ENCODE results near the gene ZSCAN25.
"Not testable (repeated sequence)": the region's sequence is repeated elsewhere in the genome, so short reads cannot be mapped to it uniquely, and the experiment has no call there.

ZSCAN25 gene

DNA sequence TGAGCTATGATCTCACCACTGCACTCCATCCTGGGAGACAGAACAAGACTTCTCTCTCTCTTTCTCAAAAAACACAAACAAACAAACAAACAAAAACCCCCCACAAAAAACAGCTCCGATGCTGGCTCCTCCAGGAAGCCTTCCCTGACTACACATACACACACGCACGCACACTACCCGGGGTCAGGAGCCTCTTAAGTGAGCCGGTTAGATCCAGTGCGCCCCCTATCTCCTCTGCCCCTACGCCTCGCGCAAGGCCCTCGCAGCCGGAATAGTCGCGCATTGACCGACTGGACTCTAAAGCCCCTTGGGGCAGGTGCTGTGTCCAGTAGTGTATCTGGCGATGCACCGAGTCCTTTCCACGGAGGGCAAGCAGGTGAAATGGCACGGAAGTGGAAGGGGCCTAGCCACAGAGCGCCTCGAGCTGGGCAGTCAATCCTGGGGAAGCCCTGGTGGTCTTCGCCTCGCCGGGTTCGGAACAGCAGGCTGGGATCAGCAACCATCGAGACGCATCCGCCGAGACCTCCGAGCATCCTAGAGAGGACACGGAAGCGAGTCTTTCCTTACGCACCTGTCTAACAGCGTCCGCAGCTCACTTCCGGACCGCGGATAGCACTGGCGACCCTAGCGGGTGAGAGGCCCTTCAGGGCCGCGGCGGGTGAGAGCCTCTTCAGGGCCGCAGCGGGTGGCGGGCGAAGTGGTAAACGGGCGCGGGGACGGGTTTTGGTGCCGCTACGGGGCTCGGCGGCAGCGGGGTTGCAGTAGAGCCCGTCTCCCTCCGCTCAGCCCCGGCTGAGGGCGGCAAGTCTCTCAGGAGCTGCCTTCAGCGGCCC, at the start of gene ZSCAN25:
Gene ZSCAN25, plus strand, starts transcription at position 588 of the 833 bp plus-strand sequence. CDS start 2,661 bp downstream, outside the sequence.
- peak; percentile 94 for DNase-seq (ENCODE audit: low spot score)

DNA sequence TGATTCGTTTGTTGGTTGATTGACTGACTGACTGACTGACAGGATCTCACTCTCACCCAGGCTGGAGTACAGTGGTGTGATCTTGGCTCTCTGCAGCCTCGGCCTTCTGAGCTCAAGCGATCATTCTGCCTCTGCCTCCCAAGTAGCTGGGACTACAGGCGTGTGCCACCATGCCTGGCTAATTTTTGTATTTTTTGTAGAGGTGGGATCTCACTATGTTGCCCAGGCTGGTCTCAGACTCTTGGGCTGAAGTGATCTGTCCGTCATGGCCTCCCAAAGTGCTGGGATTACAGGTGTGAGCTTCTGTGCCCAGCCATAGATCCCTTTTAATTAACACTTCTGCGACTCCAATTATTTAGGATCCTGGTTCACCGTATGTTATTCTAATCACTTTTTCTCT, 48.0 kb upstream of the ZSCAN25 start:
- DNase-seq (ENCODE audit: low spot score), result not testable (repeated sequence)

DNA sequence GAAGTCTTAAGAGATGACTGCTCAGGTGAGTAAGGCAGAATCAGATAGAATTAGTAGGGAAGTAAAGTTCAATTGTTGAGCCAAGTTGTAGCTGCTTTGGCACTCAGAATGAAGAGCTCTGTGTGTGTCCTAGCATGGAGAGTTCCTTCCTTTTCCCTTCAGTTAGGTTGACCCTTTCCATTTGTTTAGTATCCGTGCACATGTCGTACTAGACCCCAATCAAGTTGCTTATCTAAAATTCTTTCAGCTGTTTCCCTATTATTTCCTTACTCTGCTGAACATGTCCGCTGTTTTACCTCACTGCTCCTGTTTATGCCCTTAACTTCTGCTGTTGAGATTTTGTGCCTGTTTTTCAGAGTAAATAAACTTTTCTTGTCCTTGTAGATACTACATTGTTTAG, 45.0 kb upstream of the ZSCAN25 start:
- DNase-seq (ENCODE audit: low spot score), result no peak

- DNase-seq (ENCODE audit: low spot score), result no peak
Measured at GRCh38 chr7:99573257-99573656, 43.5 kb upstream of the ZSCAN25 start.

DNA sequence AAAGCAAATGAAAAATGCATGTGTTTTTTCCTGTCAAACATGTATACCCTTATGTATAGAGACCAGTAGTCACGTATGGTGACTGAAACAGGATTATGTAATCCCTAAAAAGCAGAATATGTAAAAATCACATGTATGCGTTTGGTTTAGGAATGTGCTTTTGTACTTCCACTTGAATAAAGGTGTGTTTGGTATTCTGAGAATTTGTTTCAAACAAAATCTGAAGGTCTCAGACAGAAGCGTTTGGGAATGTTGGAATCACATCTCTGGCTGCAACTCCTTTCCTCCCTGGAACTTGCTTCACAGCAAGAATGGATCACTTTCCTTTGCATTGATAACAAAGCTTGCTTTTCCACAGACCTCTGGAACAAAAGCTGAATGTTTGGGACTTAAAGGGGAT, 40.5 kb upstream of the ZSCAN25 start:
- DNase-seq (ENCODE audit: low spot score), result no peak

- DNase-seq (ENCODE audit: low spot score), result peak; percentile 24
Measured at GRCh38 chr7:99579281-99579955, 37.3 kb upstream of the ZSCAN25 start.

- DNase-seq (ENCODE audit: low spot score), result peak; percentile 50
Measured at GRCh38 chr7:99579956-99580777, 36.6 kb upstream of the ZSCAN25 start.

GRCh38 chr7:99580778-99581332, 35.9 kb upstream of the ZSCAN25 start:
- DNase-seq (ENCODE audit: low spot score), result not testable (repeated sequence)

DNA sequence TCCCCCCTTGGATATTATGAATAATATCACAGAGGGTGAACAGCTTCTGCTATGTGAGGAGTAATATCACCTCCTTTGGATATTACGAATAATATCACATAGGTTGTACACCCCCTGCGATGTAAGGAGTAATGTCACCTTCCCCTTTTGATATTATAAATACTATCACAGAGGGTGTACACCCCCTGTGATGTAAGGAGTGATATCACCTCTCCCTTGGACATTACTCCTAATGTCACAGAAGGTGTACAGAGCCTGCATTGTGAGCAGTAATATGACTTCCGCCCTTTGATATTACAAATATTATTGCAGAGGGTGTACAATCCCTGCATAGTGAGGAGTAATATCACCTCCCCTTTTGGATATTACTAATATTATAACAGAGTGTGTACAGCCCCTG, 27.9 kb upstream of the ZSCAN25 start:
- DNase-seq (ENCODE audit: low spot score), result no peak

GRCh38 chr7:99594948-99595745, 21.6 kb upstream of the ZSCAN25 start:
- DNase-seq (ENCODE audit: low spot score), result no peak

DNA sequence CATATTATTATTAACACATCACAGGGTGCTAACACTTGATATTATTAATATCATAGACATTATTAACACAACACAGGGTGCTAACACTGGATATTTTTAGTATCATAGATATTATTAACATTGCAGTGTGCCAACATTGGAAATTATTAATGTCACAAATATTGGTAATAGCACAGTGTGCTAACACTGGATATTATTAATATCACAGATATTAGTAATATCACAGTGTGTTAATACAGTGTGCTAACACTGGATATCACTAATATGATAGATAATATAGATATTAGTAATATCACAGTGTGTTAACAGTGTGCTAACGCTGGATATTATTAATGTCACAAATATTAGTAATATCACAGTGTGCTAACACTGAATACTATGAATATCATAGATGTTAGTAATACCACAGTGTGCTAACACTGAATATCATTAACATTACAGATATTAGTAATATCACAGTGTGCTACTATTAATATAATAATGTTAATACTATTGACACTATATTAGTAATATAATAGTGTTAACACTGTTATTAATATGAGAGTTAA, 20.3 kb upstream of the ZSCAN25 start:
- no peak for DNase-seq (ENCODE audit: low spot score)

DNA sequence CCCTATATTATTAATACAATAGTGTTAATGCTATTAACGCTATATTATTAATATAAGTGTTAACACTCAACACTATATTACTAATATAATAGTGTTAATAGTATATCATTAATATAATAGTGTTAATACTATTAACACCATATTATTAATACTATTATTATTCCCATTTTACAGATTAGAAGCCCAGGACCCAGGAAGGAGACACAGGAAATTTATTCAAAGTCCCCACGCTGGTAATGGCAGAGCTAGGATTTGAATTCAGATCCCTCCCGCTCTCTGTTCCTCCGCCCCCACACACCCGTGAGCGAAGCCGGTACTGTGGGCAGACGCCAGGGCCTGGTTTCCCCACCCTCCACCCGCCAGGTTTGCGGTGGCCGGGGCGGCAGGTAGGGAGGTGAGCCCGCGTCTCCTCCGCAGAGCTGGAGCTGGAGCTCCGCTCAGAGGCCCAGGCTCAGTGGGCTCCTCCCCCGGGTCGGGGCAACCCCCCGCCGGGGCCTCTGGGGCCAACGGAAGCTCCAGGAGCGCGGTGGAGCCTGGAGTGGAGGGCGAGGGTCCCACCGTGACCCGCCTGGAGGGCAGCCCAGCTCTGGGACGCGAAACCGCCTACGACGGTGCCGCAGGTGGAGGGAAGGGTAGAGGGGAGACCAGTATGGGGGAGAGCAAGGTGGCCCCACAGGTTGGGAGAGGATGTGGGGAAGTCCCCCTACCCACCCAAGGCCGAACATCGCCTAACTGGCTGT, 18.8 kb upstream of the ZSCAN25 start, which contains the start of gene TMEM225B:
Gene TMEM225B, plus strand, starts transcription at position 506 of the 740 bp plus-strand sequence. CDS start 6,122 bp downstream, outside the sequence.
- no peak for DNase-seq (ENCODE audit: low spot score)

DNA sequence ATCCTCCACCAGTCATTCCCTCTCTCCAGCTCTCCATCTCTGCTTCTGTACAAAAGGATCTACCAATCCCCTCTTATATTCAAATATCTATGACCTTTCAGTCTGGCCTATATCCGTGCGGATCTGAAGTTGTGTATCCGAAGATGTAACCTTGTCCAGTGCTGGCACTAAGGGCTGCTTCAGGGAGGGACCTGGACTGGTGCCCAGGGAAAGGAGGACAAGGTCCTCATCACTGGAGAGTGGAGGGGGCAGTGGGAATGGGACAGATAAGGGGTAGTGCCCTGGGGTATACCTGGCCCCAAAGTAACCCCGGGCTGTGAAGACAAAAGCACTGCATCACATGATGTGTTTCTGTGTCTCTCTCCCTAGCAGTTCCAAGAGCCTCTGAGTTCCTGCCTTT, 16.9 kb upstream of the ZSCAN25 start:
- no peak for DNase-seq (ENCODE audit: low spot score)

- no peak for DNase-seq (ENCODE audit: low spot score)
Measured at GRCh38 chr7:99601656-99602310, 15.0 kb upstream of the ZSCAN25 start.

- DNase-seq (ENCODE audit: low spot score), result no peak
Measured at GRCh38 chr7:99605527-99605926, 11.2 kb upstream of the ZSCAN25 start.

DNA sequence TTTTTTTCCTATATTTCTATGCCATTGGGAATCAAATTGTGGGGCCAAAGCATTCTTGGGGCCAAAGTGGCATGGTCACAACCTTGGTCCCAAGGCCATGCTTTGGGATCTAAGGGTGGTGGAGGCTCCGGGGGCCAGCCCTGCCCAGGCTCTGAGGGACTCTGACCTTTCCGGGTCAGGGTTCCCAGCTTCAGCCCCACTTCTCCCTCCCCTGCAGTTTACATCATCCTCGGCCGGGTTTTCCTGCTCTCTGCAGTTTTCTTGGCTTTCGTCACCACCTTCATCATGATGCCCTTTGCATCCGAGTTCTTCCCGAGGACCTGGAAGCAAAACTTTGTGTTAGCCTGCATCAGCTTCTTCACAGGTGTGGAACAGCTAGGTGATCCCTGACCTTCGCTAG, 10.2 kb upstream of the ZSCAN25 start:
- DNase-seq (ENCODE audit: low spot score), result no peak

DNA sequence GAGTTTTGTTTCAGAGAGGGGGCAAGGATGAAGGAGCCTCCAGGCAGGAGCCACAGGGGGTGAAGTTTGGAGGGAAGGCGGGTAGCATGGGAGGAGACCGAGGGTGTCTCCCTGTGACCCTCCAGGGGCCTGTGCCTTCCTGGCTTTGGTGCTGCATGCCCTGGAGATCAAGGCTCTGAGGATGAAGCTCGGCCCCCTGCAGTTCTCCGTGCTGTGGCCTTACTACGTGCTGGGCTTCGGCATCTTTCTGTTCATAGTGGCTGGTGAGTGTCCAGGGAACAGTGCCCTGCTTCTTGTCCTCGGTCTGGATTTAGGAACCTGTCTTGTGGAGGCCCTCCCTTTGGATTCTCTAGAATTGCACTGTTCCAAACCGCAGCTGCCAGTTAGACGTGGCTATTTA, 9.2 kb upstream of the ZSCAN25 start:
- no peak for DNase-seq (ENCODE audit: low spot score)

- no peak for DNase-seq (ENCODE audit: low spot score)
Measured at GRCh38 chr7:99614495-99614894, 2.3 kb upstream of the ZSCAN25 start.

GRCh38 chr7:99615989-99616358, 772 bp upstream of the ZSCAN25 start:
- DNase-seq (ENCODE audit: low spot score), result no peak
